ENCODE data around the gene TECPR1. TPM values are rescaled to one million over a fixed set of nuclear protein-coding genes. Genes with fewer than 3 reads are reported as not detected.
A peak's percentile ranks its signal among the peaks of the same experiment; 100 is the strongest.

The TECPR1 gene
- total RNA-seq, 2 experiments from 2014 or later, result 23.2 to 36.4 TPM

DNA sequence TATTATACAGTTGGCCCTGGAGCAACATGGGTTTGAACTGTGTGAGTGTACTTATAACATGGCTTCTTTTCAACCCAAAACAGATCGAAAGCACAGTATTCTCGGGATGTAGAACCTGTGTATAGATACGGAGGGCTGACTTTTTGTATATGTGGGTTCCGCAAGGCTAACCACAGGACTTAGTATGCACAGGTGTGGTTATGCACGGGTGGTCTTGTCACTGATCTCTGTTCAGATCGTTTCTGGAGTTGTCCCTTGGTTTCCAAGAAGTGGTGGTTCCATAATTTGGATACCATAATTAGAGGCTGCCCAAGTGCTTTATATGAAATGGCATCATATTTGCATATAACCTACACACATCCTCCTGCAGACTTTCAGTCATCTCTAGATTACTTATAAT is 51.7 kb downstream of the TECPR1 start:
- CTCF ChIA-PET (ENCODE audit: unreplicated experiment), result no interaction called here
- Histone ChIP-seq H3K4me3 (ENCODE audit: low read depth, low read length, poor library complexity, severe bottlenecking) (peak overlapping the region; percentile 50), H3K4me1 (ENCODE audit: insufficient read depth, low read length, poor library complexity, severe bottlenecking) (peaks cover 62% of the 10 kb centered on the region)

DNA sequence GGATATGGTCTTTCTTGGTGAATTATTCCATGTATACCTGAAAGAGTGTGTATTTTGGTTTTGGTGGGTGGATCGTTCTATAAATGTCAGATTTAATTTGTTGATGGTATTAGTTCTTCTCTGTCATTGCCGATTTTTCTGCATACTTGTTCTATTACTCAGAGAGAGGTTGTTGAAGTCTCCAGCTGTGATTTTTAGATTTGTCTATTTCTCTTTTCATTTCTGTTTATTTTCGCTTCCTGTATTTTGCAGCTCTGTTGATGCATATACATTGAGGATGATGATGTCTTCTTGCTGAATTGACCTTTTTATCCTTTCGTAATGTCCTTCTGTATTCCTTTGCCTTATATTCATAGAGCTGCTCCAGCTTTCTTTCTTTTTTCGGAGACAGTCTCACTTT is 52.9 kb downstream of the TECPR1 start:
- peaks cover 20% of the 10 kb centered on the region for H4K20me1 ChIP-seq (ENCODE audit: insufficient read depth, low read length)
- H3K9me2 ChIP-seq (ENCODE audit: insufficient read depth, low read length), result no peaks in the 10 kb centered on the region
- ChIA-PET CTCF (ENCODE audit: unreplicated experiment) (interaction anchor here (0.7 kb wide), 1 partner anchor 50 kb away, joined by 3 read pairs; no protein-coding TSS in a partner anchor), POLR2A (interaction anchor here (0.8 to 1.0 kb wide), 2 partner anchors 51 to 212 kb away, joined by 3 to 5 read pairs; no protein-coding TSS in a partner anchor)
- BruUV-seq (replicated peaks), result no TSS peak
- H3K79me2 ChIP-seq (ENCODE audit: insufficient read depth, low read depth, low read length), result peaks cover 32% of the 10 kb centered on the region; the same call in 1 of the 2 replicates
- H3K4me3 ChIP-seq (ENCODE audit: low read depth, low read length, poor library complexity, severe bottlenecking), result peak overlapping the region; percentile 50
- H3K27ac ChIP-seq (ENCODE audit: low read depth, low read length, poor library complexity, severe bottlenecking), result peak overlapping the region; percentile 86
- peak; percentile 34 for DNase-seq (ENCODE audit: low spot score)
- H3K4me1 ChIP-seq (ENCODE audit: insufficient read depth, low read length, poor library complexity, severe bottlenecking), result peaks cover 57% of the 10 kb centered on the region
- no peak overlapping the region for H2AFZ ChIP-seq (ENCODE audit: low read length)
- TF ChIP-seq, protein P1, sequence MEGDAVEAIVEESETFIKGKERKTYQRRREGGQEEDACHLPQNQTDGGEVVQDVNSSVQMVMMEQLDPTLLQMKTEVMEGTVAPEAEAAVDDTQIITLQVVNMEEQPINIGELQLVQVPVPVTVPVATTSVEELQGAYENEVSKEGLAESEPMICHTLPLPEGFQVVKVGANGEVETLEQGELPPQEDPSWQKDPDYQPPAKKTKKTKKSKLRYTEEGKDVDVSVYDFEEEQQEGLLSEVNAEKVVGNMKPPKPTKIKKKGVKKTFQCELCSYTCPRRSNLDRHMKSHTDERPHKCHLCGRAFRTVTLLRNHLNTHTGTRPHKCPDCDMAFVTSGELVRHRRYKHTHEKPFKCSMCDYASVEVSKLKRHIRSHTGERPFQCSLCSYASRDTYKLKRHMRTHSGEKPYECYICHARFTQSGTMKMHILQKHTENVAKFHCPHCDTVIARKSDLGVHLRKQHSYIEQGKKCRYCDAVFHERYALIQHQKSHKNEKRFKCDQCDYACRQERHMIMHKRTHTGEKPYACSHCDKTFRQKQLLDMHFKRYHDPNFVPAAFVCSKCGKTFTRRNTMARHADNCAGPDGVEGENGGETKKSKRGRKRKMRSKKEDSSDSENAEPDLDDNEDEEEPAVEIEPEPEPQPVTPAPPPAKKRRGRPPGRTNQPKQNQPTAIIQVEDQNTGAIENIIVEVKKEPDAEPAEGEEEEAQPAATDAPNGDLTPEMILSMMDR (conservative IDR thresholded peaks at IDR 0.05; ENCODE audit: low read length), result no peak
- no peak for TF ChIP-seq EZH2phosphoT487 (IDR thresholded peaks at IDR 0.05; ENCODE audit: borderline replicate concordance, low read depth, low read length)
- no peaks in the 10 kb centered on the region for H3K9me3 ChIP-seq (ENCODE audit: low read length)
- intact Hi-C loops (cut with micrococcal nuclease; ENCODE audit: unreplicated experiment), result no loop called here
- H3K36me3 ChIP-seq (ENCODE audit: insufficient read depth, low read length), result peaks cover 19% of the 10 kb centered on the region
- peak overlapping the region; percentile 92 for H3K4me2 ChIP-seq (ENCODE audit: low read length)

More for the DNA sequence above, 51.7 kb downstream of the TECPR1 start:
- POLR2A ChIA-PET, result no interaction called here
- intact Hi-C loops (cut with micrococcal nuclease; ENCODE audit: unreplicated experiment), result loop anchor here (5.0 kb wide), 1 partner anchor 1083 kb away; the partner anchor contains the start of gene SDHAF3
- Histone ChIP-seq H3K27ac (ENCODE audit: low read depth, low read length, poor library complexity, severe bottlenecking) (peak overlapping the region; percentile 86), H3K36me3 (ENCODE audit: insufficient read depth, low read length) (peaks cover 14% of the 10 kb centered on the region), H2AFZ (ENCODE audit: low read length) (no peak overlapping the region), H3K9me3 (ENCODE audit: low read length) (no peaks in the 10 kb centered on the region), H3K79me2 (ENCODE audit: insufficient read depth, low read depth, low read length) (peaks cover 32% of the 10 kb centered on the region; the same call in 1 of the 2 replicates), H3K4me2 (ENCODE audit: low read length) (peak overlapping the region; percentile 92), H4K20me1 (ENCODE audit: insufficient read depth, low read length) (peaks cover 20% of the 10 kb centered on the region), H3K9me2 (ENCODE audit: insufficient read depth, low read length) (no peaks in the 10 kb centered on the region)
- BruUV-seq (replicated peaks), result no TSS peak
- TF ChIP-seq, protein P1 (conservative IDR thresholded peaks at IDR 0.05; ENCODE audit: low read length), result no peak
- no peak for TF ChIP-seq EZH2phosphoT487 (IDR thresholded peaks at IDR 0.05; ENCODE audit: borderline replicate concordance, low read depth, low read length)
- peak; percentile 94 for DNase-seq (ENCODE audit: low spot score)
